ENCODE measurements around the gene THBS4.

Gene THBS4

DNA sequence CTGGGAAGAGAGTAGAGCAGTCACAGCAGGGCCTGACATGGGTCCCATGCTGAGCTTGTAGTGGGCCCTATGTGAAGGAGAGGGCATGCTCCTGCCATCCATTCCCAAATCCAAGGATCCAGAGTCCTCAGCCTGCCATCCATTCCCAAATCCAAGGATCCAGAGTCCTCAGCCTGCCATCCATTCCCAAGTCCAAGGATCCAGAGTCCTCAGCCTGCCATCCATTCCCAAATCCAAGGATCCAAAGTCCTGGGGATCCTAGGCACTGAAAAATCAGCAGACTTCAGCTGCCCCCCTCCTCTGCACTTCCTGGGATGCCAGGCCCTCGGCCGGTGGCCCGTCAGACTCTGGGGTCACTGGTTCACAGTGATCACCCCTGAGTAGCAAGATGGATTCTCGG is 33.6 kb downstream of the THBS4 start:
- Histone ChIP-seq H3K9me3 (ENCODE audit: low read depth, low read length) (no peaks in the 10 kb centered on the region), H3K36me3 (ENCODE audit: insufficient read depth, low read length) (no peaks in the 10 kb centered on the region), H3K27ac (peak overlapping the region; percentile 82), H3K4me3 (peak overlapping the region; percentile 52), H3K9ac (ENCODE audit: insufficient read length) (no peak overlapping the region)
- TF ChIP-seq POLR2AphosphoS5 (IDR thresholded peaks at IDR 0.05; ENCODE audit: borderline replicate concordance, low read depth, low read length) (no peak), FOXP2 (optimal IDR thresholded peaks at IDR 0.05; ENCODE audit: control extremely low read depth, extremely low read length, insufficient read depth) (no peak), EZH2 (IDR thresholded peaks at IDR 0.05) (no peak)
- no peak for DNase-seq (ENCODE audit: low read depth, low spot score)

DNA sequence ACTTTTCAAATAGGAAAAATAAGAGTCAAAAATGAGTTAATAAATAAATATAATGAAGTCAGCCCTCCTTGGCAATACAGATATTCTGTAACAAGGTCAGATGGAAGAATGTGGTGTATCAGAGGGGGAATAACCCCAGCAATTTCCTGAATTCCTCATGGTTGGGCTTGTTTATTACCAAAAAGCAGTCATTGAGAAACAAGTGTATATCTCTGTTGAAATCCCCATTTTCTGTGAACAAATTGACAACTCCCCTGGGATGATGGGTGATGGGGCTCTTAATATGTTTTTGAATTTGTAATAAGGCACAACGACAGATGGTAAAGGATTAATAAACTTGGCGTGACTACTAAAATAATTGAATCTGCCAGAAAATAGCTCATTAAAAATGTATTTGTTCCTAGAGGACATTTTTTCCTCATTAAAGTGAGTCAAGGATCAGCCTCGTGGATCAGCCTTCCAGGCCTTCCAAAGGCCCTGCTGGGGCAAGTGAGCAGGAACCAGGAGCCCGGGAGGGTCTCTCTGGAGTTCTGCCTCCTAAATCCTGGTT is 34.2 kb downstream of the THBS4 start:
- Histone ChIP-seq H3K9me3 (ENCODE audit: low read depth, low read length) (no peaks in the 10 kb centered on the region), H3K9ac (ENCODE audit: insufficient read length) (peak overlapping the region; percentile 37), H3K27ac (peak overlapping the region; percentile 82), H3K4me3 (peak overlapping the region; percentile 52), H3K36me3 (ENCODE audit: insufficient read depth, low read length) (no peaks in the 10 kb centered on the region)
- peak; percentile 83 for DNase-seq (ENCODE audit: low read depth, low spot score)
- TF ChIP-seq EZH2 (IDR thresholded peaks at IDR 0.05): no peak
- TF ChIP-seq FOXP2 (optimal IDR thresholded peaks at IDR 0.05; ENCODE audit: control extremely low read depth, extremely low read length, insufficient read depth): peak; percentile 77
- TF ChIP-seq POLR2AphosphoS5 (IDR thresholded peaks at IDR 0.05; ENCODE audit: borderline replicate concordance, low read depth, low read length): no peak; the same call in 1 of the 2 replicates

DNA sequence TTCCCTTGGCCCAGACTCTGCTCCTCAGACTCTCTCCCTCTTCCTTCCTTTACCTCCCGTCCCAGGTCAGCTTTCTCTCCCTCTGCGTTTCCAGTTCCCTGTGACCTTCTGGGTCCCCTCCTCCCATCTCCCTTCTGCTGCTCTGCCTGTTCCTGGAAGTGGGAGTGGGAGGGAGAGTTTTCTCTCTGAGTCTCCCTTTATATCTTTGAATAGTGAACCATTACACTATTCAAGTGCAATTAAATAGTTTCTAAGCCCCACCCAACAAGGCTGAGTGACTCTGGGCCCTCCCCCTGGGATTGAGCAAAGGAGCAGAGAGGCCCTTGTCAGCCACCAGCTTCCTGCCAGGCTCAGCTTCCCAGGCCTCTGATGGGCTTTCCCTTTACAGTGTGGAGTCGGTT is 34.8 kb downstream of the THBS4 start:
- no peak for TF ChIP-seq POLR2AphosphoS5 (IDR thresholded peaks at IDR 0.05; ENCODE audit: borderline replicate concordance, low read depth, low read length)
- Histone ChIP-seq H3K9me3 (ENCODE audit: low read depth, low read length) (no peaks in the 10 kb centered on the region), H3K9ac (ENCODE audit: insufficient read length) (peak overlapping the region; percentile 37), H3K4me3 (peak overlapping the region; percentile 52), H3K36me3 (ENCODE audit: insufficient read depth, low read length) (no peaks in the 10 kb centered on the region), H3K27ac (peak overlapping the region; percentile 82)
- DNase-seq (ENCODE audit: low read depth, low spot score): no peak

DNA sequence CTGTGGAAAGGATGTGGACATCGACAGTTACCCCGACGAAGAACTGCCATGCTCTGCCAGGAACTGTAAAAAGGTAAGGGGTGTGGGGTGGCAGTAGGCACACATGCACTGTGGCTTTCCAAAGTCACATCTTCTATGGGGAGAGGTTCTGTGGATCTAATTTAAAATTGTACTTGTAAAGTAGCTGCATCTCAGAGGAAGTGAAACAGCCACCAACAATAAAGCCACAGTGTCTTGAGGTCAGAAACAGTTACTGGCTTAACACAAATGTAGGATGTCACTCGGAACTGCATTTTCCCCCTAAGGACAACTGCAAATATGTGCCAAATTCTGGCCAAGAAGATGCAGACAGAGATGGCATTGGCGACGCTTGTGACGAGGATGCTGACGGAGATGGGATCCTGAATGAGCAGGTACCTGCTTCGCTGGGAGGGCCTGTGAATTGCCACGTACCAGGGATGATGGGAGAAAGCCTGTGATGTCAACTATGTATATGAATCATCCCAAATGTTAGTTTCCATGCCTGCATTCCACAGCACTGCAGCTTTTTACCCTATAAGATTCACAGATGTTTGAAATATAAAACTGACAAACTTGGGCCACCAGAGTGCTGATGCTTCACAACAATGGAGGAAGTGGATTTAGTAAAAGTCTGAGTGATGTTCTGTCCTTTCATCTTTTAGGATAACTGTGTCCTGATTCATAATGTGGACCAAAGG is 35.3 kb downstream of the THBS4 start:
- peak overlapping the region; percentile 52; the same call in 1 of the 2 replicates for H3K4me3 ChIP-seq
- H3K27ac ChIP-seq: peak overlapping the region; percentile 82; the same call in 1 of the 2 replicates
- TF ChIP-seq FOXP2 (optimal IDR thresholded peaks at IDR 0.05; ENCODE audit: control extremely low read depth, extremely low read length, insufficient read depth): no peak
- TF ChIP-seq POLR2AphosphoS5 (IDR thresholded peaks at IDR 0.05; ENCODE audit: borderline replicate concordance, low read depth, low read length): no peak
- TF ChIP-seq EZH2 (IDR thresholded peaks at IDR 0.05): no peak
- no peaks in the 10 kb centered on the region for H3K9me3 ChIP-seq (ENCODE audit: low read depth, low read length)
- no peak for DNase-seq (ENCODE audit: low read depth, low spot score)
- H3K36me3 ChIP-seq (ENCODE audit: insufficient read depth, low read length): no peaks in the 10 kb centered on the region
- H3K9ac ChIP-seq (ENCODE audit: insufficient read length): no peak overlapping the region

DNA sequence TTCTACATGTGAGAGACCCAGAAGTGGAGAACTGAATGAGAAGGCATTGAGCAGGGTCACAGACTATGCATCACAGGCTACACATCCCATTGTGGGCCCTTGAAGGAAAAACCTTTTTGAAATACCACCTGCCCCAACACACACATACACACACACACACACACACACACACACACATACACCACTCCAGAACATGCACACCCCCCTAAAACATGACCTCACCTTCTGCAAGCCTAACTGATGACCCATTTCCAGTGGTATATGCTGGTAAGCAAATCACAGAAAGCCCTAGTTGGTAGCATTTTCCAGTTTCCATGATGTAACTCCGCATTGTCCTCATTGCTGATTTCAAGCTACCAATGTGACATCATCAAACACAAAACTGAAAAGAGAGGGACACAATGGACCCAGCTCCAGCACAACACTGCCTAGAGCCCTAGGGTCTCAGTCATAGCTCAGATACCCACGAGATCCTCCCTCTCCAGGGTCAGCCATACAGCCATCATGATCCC is 36.4 kb downstream of the THBS4 start:
- no peaks in the 10 kb centered on the region for H3K9me3 ChIP-seq (ENCODE audit: low read depth, low read length)
- TF ChIP-seq EZH2 (IDR thresholded peaks at IDR 0.05): no peak
- TF ChIP-seq FOXP2 (optimal IDR thresholded peaks at IDR 0.05; ENCODE audit: control extremely low read depth, extremely low read length, insufficient read depth): no peak
- TF ChIP-seq POLR2AphosphoS5 (IDR thresholded peaks at IDR 0.05; ENCODE audit: borderline replicate concordance, low read depth, low read length): no peak
- no peak overlapping the region for H3K9ac ChIP-seq (ENCODE audit: insufficient read length)
- H3K36me3 ChIP-seq (ENCODE audit: insufficient read depth, low read length): no peaks in the 10 kb centered on the region
- no peak overlapping the region for H3K4me3 ChIP-seq
- no peak overlapping the region for H3K27ac ChIP-seq
- DNase-seq (ENCODE audit: low read depth, low spot score): no peak

DNA sequence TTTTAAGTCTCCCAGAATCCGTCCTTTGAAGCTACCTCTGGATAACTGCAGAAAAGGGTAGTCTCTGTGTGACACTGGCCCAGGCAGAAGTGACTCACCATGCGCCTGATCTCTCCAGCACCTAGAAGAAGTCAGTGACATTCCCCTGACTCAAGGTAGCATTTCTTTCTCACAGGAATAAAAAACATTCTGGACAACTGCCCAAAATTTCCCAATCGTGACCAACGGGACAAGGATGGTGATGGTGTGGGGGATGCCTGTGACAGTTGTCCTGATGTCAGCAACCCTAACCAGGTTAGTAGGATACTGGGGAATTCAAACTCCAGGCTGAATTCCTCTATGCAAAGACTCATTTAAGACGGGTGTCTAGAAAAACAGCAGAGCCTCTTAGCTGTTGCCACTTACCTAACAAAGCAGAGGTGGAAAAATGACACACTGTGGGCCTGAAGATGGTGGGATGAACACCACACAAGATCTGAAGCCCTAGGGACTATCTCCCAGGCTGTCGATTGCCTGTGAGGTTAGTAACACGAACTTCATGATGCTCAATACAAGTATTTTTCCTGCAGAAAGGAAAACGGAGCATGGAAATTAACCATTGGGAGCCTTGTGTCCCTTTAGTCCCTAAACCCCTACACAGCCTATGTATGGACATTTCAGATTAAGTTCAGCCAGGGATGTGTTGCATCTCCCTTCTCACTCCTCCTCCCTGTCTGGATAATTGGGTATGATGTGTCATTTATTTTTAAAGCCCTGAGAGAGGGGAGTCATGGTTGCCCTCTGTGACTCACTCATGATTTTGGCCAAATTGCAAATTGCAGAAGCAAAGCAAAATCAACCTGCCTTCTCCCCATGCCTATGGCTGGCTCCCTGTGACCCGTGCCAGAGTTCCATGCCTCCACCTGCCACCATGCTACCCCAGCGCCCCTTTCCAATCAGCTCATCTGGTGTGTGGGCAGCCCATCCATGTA is 37.2 kb downstream of the THBS4 start:
- Histone ChIP-seq H3K9me3 (ENCODE audit: low read depth, low read length) (no peaks in the 10 kb centered on the region), H3K9ac (ENCODE audit: insufficient read length) (no peak overlapping the region), H3K27ac (no peak overlapping the region), H3K4me3 (no peak overlapping the region), H3K36me3 (ENCODE audit: insufficient read depth, low read length) (no peaks in the 10 kb centered on the region)
- no peak for TF ChIP-seq POLR2AphosphoS5 (IDR thresholded peaks at IDR 0.05; ENCODE audit: borderline replicate concordance, low read depth, low read length)
- TF ChIP-seq FOXP2 (optimal IDR thresholded peaks at IDR 0.05; ENCODE audit: control extremely low read depth, extremely low read length, insufficient read depth): no peak
- no peak for DNase-seq (ENCODE audit: low read depth, low spot score)

DNA sequence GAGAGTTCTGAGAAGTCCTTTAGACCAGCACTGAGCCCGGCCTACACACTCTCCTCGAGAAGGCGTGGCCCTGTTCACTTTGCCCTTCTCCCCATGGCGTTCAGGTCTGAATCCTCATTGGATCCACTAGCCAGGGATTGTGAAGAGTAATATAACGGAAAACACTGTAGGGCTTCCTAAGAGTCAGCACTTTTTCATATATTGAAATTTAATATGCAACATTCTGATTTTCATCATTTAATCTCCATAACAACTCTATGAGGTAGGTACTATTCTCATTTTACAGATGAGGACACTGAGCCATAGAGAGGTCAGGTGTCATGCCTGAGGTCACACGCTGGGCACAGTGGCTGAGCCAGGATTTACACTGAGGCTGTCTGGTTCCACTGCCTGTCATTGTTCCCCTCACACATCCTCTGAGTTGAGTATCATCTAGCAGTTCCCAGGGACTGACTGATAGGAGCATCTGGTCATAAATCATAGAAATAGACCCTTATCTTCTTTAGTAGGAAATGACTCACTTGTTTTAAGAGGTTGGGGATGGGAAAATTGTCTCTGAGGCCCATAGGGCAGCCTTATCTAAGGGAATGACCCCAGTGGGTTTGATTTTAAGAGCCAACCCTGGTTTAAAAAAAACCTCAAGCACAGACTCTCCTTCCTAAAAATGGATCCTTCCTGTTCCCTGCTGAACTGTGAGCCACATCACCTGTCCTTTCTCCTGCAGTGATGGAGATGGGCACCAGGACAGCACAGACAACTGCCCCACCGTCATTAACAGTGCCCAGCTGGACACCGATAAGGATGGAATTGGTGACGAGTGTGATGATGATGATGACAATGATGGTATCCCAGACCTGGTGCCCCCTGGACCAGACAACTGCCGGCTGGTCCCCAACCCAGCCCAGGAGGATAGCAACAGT is 41.2 kb downstream of the THBS4 start:
- Histone ChIP-seq H3K9ac (ENCODE audit: insufficient read length) (no peak overlapping the region), H3K4me3 (no peak overlapping the region), H3K9me3 (ENCODE audit: low read depth, low read length) (no peaks in the 10 kb centered on the region), H3K27ac (no peak overlapping the region), H3K36me3 (ENCODE audit: insufficient read depth, low read length) (no peaks in the 10 kb centered on the region)
- DNase-seq (ENCODE audit: low read depth, low spot score): no peak
- TF ChIP-seq POLR2AphosphoS5 (IDR thresholded peaks at IDR 0.05; ENCODE audit: borderline replicate concordance, low read depth, low read length): no peak
- no peak for TF ChIP-seq FOXP2 (optimal IDR thresholded peaks at IDR 0.05; ENCODE audit: control extremely low read depth, extremely low read length, insufficient read depth)
- TF ChIP-seq EZH2 (IDR thresholded peaks at IDR 0.05): no peak
